ENCODE results near the gene PGA4.
"Not testable (repeated sequence)": the region's sequence is repeated elsewhere in the genome, so short reads cannot be mapped to it uniquely, and the experiment has no call there.

GRCh38 chr11:61202950-61203746, 19.0 kb upstream of the PGA4 start, which contains the start of gene PGA3:
- not testable (repeated sequence) for TF ChIP-seq CTCF (IDR thresholded peaks at IDR 0.05); ZNF121 (CRISPR knock-in tag; IDR thresholded peaks at IDR 0.05); TEAD4 (CRISPR knock-in tag; IDR thresholded peaks at IDR 0.05); FOXP4 (CRISPR knock-in tag; IDR thresholded peaks at IDR 0.05); ZNF263 (CRISPR knock-in tag; IDR thresholded peaks at IDR 0.05; ENCODE audit: low read depth); ZBTB21 (CRISPR knock-in tag; IDR thresholded peaks at IDR 0.05; ENCODE audit: borderline replicate concordance); ZSCAN18 (CRISPR knock-in tag; IDR thresholded peaks at IDR 0.05)

Data from WTC11 (cell line).